WTC11 (cell line): Measurements from ENCODE around the gene CDNF. TPM values are rescaled to one million over a fixed set of nuclear protein-coding genes. Genes with fewer than 3 reads are reported as not detected.

Experiments
- ATAC-seq: fragments of 200-7000 bp; cut with Tn5 transposase; 2 replicates; pipeline ENCODE4 v1.10.0; 2021; ENCODE audit warnings: mild to moderate bottlenecking, moderate library complexity
- CTCF ChIA-PET: fragments of 300-600 bp; sonication (Branson Sonifier 250); formaldehyde crosslinking; loops from one replicate; lab custom pipeline; 2021; ENCODE audit warnings: antibody characterized with exemption; lab: Charles Lee
- POLR2A ChIA-PET: fragments of 350-600 bp; sonication (Branson Sonifier 250); formaldehyde crosslinking; loops from one replicate; lab custom pipeline; 2021; ENCODE audit warnings: antibody characterized with exemption; lab: Charles Lee
- DNase-seq: peaks from one replicate; pipeline ENCODE4 v3.0.0; 2021; ENCODE audit warnings: low spot score
- H3K27ac Mint-ChIP-seq: 2 replicates; pipeline ENCODE4 v1.8.0; 2021; ENCODE audit warnings: mixed read lengths
- H3K27me3 Mint-ChIP-seq: 2 replicates; pipeline ENCODE4 v1.8.0; 2021; ENCODE audit warnings: low read depth, mild to moderate bottlenecking, moderate library complexity, mixed read lengths
- H3K36me3 Mint-ChIP-seq: 2 replicates; pipeline ENCODE4 v1.8.0; 2021; ENCODE audit warnings: mixed read lengths
- H3K4me1 Mint-ChIP-seq: 2 replicates; pipeline ENCODE4 v1.8.0; 2022; ENCODE audit warnings: mixed read lengths
- H3K4me3 Mint-ChIP-seq: 2 replicates; pipeline ENCODE4 v1.8.0; 2021; ENCODE audit warnings: mild to moderate bottlenecking, moderate library complexity, mixed read lengths
- H3K9me3 Mint-ChIP-seq: 2 replicates; pipeline ENCODE4 v1.8.0; 2021; ENCODE audit warnings: mixed read lengths
- ATF1 ChIP-seq: sonication (generic); formaldehyde crosslinking; IDR thresholded peaks from 2 replicates; pipeline ENCODE4 v1.8.1; 2023; ENCODE audit warnings: mild to moderate bottlenecking, moderate library complexity, missing genetic modification reagents
- CREM ChIP-seq: sonication (generic); formaldehyde crosslinking; IDR thresholded peaks from 2 replicates; pipeline ENCODE4 v1.8.1; 2022; ENCODE audit warnings: mild to moderate bottlenecking, missing genetic modification reagents, moderate library complexity
- ETV6 ChIP-seq: sonication (generic); formaldehyde crosslinking; IDR thresholded peaks from 2 replicates; pipeline ENCODE4 v1.8.1; 2022; ENCODE audit warnings: mild to moderate bottlenecking, missing genetic modification reagents
- GTF2I ChIP-seq: fragments of 250-450 bp; sonication (Bioruptor Pico); conservative IDR thresholded peaks from 2 replicates; pipeline ENCODE4 v1.4.0; 2021; ENCODE audit warnings: mild to moderate bottlenecking
- HMGA2 ChIP-seq: fragments of 250-450 bp; sonication (Bioruptor Pico); IDR thresholded peaks from 2 replicates; pipeline ENCODE4 v1.4.0; 2021; ENCODE audit warnings: mild to moderate bottlenecking, moderate library complexity
- JAZF1 ChIP-seq: fragments of 250-450 bp; sonication (Bioruptor Pico); IDR thresholded peaks from 2 replicates; pipeline ENCODE4 v1.9.0; 2021; ENCODE audit warnings: moderate library complexity, mild to moderate bottlenecking, inconsistent platforms
- KAT7 ChIP-seq: sonication (generic); formaldehyde crosslinking; IDR thresholded peaks from 2 replicates; pipeline ENCODE4 v1.8.1; 2023; ENCODE audit warnings: missing genetic modification reagents, mild to moderate bottlenecking, borderline replicate concordance
- MXD4 ChIP-seq: fragments of 250-450 bp; sonication (Bioruptor Pico); IDR thresholded peaks from 2 replicates; pipeline ENCODE4 v1.8.0; 2021; ENCODE audit warnings: mild to moderate bottlenecking, moderate library complexity, borderline replicate concordance
- NFYB ChIP-seq: sonication (generic); formaldehyde crosslinking; conservative IDR thresholded peaks from 2 replicates; pipeline ENCODE4 v1.8.0; 2022; ENCODE audit warnings: low read depth, missing genetic modification reagents
- SMAD3 ChIP-seq: sonication (generic); formaldehyde crosslinking; IDR thresholded peaks from 2 replicates; pipeline ENCODE4 v1.8.0; 2022; ENCODE audit warnings: missing genetic modification reagents, mild to moderate bottlenecking, borderline replicate concordance
- SP1 ChIP-seq: sonication (generic); formaldehyde crosslinking; conservative IDR thresholded peaks from 2 replicates; pipeline ENCODE4 v1.8.1; 2022; ENCODE audit warnings: missing genetic modification reagents
- TCF7 ChIP-seq: sonication (generic); formaldehyde crosslinking; IDR thresholded peaks from 2 replicates; pipeline ENCODE4 v1.8.0; 2022; ENCODE audit warnings: mild to moderate bottlenecking, low read depth, missing genetic modification reagents, moderate library complexity
- total RNA-seq: library from RNA; stranded (reverse); gene quantifications from 3 replicates; pipeline ENCODE4 v1.2.3, GENCODE V29; 2021
- TF ChIP-seq, protein P1 (sequence below): sonication (generic); formaldehyde crosslinking; IDR thresholded peaks from 2 replicates; pipeline ENCODE4 v1.8.0; 2023; ENCODE audit warnings: mild to moderate bottlenecking, missing genetic modification reagents
- TF ChIP-seq, protein P2 (sequence below): fragments of 250-450 bp; sonication (Bioruptor Pico); IDR thresholded peaks from 2 replicates; pipeline ENCODE4 v1.8.0; 2021; ENCODE audit warnings: mild to moderate bottlenecking
- TF ChIP-seq, protein P3 (sequence below): sonication (generic); formaldehyde crosslinking; IDR thresholded peaks from 2 replicates; pipeline ENCODE4 v1.8.1; 2022; ENCODE audit warnings: missing genetic modification reagents, borderline replicate concordance
- TF ChIP-seq, protein P4 (sequence below): fragments of 250-450 bp; sonication (Bioruptor Pico); IDR thresholded peaks from 2 replicates; pipeline ENCODE4 v1.9.0; 2021; ENCODE audit warnings: moderate library complexity, mild to moderate bottlenecking, inconsistent platforms, borderline replicate concordance
- TF ChIP-seq, protein P5 (sequence below): sonication (generic); formaldehyde crosslinking; conservative IDR thresholded peaks from 2 replicates; pipeline ENCODE4 v1.8.1; 2023; ENCODE audit warnings: mild to moderate bottlenecking, low read depth, missing genetic modification reagents, moderate library complexity

CDNF gene
- total RNA-seq, 1 experiment from 2014 or later: 1.4 TPM

DNA sequence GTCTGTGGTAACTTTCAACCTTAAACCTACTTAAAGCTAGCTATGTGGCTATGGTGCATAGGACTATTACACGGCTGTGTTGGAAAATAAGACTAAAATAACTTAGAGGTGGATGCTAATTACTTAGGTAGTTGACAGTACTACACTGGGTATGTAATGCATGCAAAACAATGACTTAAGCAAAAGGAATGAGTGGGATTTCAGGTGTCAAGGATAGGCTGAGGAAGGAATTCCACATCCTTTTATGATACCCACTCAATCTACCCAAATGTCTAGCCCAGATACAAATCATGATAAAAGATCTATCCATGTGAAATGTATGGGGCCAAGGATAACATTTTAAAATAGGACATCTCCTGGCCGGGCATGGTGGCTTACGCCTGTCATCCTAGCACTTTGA is 13.9 kb downstream of the CDNF start:
- ATAC-seq: no peak
- TF ChIP-seq ETV6 (CRISPR knock-in tag) (no peak), ATF1 (CRISPR knock-in tag) (no peak), MXD4 (CRISPR knock-in tag) (no peak), NFYB (CRISPR knock-in tag) (no peak), KAT7 (CRISPR knock-in tag) (no peak), JAZF1 (CRISPR knock-in tag) (no peak), GTF2I (CRISPR knock-in tag) (no peak), SMAD3 (no peak), CREM (no peak), HMGA2 (CRISPR knock-in tag) (no peak), SP1 (CRISPR knock-in tag) (no peak), TCF7 (no peak)
- TF ChIP-seq, protein P1, sequence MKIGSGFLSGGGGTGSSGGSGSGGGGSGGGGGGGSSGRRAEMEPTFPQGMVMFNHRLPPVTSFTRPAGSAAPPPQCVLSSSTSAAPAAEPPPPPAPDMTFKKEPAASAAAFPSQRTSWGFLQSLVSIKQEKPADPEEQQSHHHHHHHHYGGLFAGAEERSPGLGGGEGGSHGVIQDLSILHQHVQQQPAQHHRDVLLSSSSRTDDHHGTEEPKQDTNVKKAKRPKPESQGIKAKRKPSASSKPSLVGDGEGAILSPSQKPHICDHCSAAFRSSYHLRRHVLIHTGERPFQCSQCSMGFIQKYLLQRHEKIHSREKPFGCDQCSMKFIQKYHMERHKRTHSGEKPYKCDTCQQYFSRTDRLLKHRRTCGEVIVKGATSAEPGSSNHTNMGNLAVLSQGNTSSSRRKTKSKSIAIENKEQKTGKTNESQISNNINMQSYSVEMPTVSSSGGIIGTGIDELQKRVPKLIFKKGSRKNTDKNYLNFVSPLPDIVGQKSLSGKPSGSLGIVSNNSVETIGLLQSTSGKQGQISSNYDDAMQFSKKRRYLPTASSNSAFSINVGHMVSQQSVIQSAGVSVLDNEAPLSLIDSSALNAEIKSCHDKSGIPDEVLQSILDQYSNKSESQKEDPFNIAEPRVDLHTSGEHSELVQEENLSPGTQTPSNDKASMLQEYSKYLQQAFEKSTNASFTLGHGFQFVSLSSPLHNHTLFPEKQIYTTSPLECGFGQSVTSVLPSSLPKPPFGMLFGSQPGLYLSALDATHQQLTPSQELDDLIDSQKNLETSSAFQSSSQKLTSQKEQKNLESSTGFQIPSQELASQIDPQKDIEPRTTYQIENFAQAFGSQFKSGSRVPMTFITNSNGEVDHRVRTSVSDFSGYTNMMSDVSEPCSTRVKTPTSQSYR: no peak
- TF ChIP-seq, protein P2, sequence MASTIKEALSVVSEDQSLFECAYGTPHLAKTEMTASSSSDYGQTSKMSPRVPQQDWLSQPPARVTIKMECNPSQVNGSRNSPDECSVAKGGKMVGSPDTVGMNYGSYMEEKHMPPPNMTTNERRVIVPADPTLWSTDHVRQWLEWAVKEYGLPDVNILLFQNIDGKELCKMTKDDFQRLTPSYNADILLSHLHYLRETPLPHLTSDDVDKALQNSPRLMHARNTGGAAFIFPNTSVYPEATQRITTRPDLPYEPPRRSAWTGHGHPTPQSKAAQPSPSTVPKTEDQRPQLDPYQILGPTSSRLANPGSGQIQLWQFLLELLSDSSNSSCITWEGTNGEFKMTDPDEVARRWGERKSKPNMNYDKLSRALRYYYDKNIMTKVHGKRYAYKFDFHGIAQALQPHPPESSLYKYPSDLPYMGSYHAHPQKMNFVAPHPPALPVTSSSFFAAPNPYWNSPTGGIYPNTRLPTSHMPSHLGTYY (CRISPR knock-in tag): no peak
- TF ChIP-seq, protein P3, sequence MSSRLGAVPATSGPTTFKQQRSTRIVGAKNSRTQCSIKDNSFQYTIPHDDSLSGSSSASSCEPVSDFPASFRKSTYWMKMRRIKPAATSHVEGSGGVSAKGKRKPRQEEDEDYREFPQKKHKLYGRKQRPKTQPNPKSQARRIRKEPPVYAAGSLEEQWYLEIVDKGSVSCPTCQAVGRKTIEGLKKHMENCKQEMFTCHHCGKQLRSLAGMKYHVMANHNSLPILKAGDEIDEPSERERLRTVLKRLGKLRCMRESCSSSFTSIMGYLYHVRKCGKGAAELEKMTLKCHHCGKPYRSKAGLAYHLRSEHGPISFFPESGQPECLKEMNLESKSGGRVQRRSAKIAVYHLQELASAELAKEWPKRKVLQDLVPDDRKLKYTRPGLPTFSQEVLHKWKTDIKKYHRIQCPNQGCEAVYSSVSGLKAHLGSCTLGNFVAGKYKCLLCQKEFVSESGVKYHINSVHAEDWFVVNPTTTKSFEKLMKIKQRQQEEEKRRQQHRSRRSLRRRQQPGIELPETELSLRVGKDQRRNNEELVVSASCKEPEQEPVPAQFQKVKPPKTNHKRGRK (CRISPR knock-in tag): no peak
- TF ChIP-seq, protein P4, sequence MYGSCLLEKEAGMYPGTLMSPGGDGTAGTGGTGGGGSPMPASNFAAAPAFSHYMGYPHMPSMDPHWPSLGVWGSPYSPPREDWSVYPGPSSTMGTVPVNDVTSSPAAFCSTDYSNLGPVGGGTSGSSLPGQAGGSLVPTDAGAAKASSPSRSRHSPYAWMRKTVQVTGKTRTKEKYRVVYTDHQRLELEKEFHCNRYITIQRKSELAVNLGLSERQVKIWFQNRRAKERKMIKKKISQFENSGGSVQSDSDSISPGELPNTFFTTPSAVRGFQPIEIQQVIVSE (CRISPR knock-in tag): no peak
- TF ChIP-seq, protein P5, sequence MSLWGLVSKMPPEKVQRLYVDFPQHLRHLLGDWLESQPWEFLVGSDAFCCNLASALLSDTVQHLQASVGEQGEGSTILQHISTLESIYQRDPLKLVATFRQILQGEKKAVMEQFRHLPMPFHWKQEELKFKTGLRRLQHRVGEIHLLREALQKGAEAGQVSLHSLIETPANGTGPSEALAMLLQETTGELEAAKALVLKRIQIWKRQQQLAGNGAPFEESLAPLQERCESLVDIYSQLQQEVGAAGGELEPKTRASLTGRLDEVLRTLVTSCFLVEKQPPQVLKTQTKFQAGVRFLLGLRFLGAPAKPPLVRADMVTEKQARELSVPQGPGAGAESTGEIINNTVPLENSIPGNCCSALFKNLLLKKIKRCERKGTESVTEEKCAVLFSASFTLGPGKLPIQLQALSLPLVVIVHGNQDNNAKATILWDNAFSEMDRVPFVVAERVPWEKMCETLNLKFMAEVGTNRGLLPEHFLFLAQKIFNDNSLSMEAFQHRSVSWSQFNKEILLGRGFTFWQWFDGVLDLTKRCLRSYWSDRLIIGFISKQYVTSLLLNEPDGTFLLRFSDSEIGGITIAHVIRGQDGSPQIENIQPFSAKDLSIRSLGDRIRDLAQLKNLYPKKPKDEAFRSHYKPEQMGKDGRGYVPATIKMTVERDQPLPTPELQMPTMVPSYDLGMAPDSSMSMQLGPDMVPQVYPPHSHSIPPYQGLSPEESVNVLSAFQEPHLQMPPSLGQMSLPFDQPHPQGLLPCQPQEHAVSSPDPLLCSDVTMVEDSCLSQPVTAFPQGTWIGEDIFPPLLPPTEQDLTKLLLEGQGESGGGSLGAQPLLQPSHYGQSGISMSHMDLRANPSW: no peak
- TF ChIP-seq, all 79 proteins: peak for 0
- Mint-ChIP-seq H3K27ac (no peak overlapping the region), H3K4me1 (peaks cover 21% of the 10 kb centered on the region), H3K27me3 (peaks cover 13% of the 10 kb centered on the region; the same call in 1 of the 2 replicates), H3K9me3 (no peaks in the 10 kb centered on the region), H3K36me3 (no peaks in the 10 kb centered on the region), H3K4me3 (no peak overlapping the region)
- DNase-seq: no peak
- ChIA-PET POLR2A (interaction anchor here (1.7 kb wide), 1 partner anchor 14 kb away, joined by 8 read pairs; the partner anchor contains the start of genes CDNF, HSPA14 and MSANTD7), CTCF (interaction anchor here (0.8 to 3.3 kb wide), 13 partner anchors 10 to 326 kb away, joined by 3 to 28 read pairs (median 4); partner anchors contain the start of genes CDNF, HSPA14 and MSANTD7)
